GM19240 (cell line): Measurements from ENCODE around the gene GOLGA6L2.
"Not testable (repeated sequence)": the region's sequence is repeated elsewhere in the genome, so short reads cannot be mapped to it uniquely, and the experiment has no call there.

Experiments
- DNase-seq: peaks from one replicate; pipeline ENCODE4 v3.0.0; 2011; ENCODE audit warnings: low spot score; ENCODE audit not compliant: insufficient read length

Gene GOLGA6L2, protein sequence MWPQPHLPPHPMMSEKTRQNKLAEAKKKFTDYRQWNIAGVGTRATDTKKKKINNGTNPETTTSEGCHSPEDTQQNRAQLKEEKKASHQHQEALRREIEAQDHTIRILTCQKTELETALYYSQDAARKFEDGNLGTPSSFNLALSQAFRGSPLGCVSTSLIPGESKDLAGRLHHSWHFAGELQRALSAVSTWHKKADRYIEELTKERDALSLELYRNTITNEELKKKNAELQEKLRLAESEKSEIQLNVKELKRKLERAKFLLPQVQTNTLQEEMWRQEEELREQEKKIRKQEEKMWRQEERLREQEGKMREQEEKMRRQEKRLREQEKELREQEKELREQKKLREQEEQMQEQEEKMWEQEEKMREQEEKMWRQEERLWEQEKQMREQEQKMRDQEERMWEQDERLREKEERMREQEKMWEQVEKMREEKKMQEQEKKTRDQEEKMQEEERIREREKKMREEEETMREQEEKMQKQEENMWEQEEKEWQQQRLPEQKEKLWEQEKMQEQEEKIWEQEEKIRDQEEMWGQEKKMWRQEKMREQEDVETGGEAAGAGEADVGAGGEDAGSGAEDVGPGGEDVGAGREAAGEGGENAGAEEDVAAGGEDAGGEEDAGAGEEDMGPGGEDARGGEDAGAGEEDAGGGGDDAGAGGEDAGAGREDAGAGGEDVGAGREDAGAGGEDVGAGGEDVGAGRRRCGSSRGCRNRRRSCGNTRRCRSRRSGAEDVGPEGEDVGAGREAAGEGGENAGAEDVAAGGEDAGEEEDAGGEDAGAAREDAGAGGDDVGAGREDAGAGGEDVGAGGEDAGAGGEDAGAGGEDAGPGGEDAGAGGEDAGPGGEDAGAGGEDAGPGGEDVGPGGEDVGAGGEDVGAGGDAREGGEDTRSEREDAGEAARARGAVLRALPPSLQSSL

DNA sequence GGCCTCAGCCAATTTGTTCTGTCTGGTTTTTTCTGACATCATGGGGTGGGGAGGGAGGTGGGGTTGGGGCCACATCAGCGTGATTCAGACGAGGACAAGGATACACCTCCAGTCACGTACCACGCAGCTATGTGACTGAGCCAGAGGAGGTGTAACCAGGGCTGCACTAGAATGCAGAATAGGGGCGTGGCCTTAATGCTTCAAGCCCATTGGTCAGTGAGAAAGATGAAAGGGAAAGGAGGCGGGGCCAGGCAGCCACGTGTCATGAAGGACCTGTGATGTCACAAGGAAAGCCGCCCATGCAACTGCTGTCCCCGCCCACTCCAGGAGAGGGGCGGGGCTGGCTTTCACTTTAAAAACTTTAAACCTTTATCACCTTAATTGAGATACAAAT, at the start of gene GOLGA6L2:
Gene GOLGA6L2, minus strand, starts transcription at position 137 of the 394 bp plus-strand sequence. Its CDS starts 62 bp downstream, at position 75.
- DNase-seq = no peak

DNA sequence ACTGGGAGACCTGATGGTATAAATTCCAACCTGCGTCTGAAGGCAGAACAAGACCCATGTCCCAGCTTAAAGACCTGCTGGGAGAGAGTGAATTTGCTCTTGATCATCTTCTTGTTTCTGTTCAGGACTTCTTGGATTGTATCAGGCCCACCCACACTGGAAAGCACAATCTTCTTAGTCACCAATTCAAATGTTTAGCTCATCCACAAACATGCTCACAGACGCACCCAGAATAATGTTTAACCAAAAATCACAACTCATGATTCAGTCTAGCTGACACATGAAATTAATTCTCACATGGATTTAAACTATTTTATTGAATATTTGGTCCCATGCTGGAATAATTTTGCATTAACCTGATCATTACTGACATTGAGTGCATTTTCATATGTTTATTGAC, 37.8 kb upstream of the GOLGA6L2 start:
- no peak for DNase-seq

DNA sequence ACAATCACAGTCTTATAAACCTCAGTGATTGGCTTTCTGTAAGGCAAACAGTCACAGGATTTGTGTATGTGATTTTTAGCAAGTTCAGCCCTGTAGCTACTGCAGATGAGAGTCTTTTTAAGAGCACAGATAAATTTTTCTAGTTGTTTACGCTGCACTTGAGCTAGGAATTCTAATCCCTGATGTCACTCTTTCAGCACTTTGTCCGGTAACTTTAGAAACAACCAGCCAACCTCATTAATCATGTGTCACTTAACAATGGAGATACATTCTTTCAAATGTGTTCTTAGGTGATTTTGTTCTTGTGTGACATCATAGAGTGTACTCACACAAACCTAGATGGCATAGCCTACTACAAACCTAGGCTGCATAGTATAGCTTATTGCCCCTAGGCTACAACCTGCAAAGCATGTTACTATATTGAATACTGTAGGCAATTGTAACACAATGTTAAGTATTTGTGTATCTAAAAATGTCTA, 36.8 kb upstream of the GOLGA6L2 start:
- no peak for DNase-seq

DNA sequence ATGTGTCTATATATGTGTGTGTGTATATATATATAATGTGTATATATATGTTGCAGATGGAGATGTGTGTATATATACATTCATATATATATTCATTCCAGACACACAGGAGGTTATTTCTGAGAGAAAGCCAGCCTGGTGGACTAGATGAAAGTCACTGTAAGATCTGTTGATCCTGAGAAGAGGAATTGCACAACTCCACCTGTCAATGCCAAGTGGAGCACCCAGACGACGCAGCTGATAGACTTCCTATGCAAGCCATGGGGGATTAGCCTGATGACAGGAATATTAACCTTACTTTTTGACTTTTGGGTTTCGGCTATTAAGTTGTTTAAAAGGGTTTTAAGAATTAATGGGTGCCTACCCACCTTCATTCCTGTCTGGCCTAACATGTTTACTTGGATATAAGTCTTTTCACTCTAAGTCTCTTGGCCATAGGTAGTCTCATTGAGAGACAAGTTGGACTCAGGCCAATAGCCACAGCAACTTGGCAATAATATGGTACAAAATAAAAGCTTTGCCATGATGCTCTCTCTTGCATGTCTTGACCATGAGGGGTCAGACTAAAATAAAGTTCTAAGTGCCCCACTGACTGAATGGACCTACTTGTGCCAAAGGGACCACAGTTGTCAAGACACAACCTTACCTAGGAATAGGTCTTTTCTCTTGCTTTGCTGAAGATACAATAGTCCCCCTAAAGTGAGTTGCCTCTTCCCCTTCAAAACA, 35.9 kb upstream of the GOLGA6L2 start:
- DNase-seq = no peak

DNA sequence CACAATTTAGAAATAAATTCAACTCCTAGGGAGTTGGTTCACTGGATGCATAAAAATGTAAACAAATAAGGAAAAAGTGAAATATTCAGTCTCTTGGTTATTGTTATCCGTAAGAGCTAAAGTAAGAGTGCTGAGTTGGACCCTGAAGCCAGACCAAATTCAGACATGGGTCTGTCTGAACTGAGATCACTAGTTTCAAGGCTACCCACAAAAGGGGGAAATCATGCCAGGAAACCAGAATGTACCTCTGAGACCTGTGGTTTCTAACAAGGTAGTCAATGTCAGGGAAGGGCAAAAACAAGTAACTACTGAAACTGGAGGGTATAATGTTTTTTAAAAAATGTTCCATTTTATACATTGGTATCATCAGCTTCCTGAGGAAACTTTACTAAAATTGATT, 35.2 kb upstream of the GOLGA6L2 start:
- no peak for DNase-seq

DNA sequence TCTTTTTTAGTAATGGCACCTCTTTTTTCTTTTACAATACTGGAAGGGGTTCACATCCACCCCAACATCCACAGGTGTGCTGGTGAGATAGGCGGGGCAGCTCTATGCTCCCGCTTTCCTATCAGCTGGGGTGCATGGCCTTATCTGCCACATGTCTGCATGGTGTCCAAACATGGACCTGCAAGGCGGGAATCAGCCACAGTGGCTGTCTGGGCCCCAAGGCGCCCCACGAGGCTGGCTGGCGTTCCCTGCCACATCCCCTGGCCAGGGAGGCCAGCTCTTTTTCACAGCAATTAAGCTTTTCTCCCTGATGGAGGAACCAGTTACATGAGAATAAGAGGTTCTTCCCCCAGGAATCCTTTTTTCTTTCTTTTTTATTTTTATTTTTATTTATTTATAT, 30.9 kb upstream of the GOLGA6L2 start:
- DNase-seq = no peak

DNA sequence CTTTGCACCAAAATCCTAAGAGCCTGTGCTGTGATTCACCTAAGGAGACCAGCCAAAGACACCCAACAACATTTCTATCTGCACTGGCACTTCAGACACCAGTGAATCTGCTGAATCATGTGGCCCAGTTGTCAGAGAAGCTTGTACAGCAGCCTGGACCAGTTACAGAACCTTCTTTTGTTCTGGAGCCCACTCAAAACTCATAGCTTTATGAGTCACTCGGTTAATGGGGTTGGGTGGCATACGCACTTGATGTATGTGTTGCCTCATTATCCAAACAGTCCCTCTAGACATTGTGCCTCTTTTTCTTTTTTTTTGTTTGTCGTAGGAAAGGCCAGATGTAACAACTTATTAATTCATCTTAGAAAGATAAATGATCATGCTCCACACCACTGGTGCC, 25.6 kb upstream of the GOLGA6L2 start:
- DNase-seq = no peak

DNA sequence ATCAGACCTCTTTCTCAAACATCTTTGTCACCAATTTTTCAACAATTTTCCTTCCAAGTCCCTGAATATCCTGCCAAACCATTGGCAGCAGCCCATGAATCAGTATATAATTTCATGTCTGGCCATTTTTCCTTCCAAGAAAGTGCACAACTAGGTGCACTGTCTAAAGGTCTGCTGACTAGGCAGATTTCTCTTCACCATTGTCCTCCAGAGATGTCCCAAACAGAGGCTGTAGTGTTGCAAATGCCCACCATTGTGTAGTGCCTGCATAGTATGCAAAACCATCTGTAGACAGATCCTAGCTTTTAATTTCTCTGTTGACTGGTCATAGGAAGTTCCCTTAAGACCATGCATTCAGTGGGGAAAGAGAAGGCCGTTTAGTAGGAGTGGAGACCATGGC, 25.0 kb upstream of the GOLGA6L2 start:
- no peak for DNase-seq

DNA sequence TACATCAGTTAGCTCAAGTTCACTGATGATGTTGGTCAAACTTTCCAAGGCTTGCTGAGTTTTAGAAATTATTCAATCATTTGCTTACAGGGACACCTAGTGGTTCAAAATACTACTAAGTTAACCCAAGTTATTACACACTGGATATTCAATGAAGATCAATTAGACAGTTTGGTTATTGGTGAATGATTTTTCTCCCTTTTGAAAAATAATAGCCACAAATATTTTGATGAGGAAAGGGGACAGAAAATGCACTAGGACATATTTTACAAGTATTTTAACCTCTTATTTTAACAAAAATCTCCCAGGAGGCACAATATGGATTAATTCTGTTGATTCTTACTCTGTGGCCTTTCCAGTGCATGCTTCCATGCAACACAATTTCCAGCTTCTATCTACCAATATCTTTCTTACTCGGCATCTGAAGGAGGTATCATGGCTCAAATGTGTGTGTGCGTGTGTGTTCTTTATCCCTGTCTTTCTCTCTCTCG, 20.1 kb upstream of the GOLGA6L2 start:
- DNase-seq = no peak

DNA sequence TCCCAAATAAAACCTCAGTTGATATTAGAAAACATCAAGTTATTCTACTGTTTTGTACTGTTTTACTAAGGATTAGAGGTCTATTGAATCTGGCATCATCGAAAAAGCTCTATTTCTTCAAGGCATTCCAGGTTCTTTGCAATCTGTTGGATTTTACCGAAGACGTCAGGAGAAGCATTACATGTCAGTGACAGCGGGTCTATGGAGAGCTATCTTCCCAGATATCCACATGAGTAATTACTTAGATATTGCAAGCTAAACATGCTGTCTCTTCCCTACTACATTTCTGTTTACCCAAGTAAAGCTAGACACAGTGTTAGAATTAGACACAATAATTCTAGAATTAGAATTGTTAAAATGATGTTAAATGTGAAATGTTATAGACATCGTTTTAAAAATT, 10.8 kb upstream of the GOLGA6L2 start:
- DNase-seq = no peak

DNA sequence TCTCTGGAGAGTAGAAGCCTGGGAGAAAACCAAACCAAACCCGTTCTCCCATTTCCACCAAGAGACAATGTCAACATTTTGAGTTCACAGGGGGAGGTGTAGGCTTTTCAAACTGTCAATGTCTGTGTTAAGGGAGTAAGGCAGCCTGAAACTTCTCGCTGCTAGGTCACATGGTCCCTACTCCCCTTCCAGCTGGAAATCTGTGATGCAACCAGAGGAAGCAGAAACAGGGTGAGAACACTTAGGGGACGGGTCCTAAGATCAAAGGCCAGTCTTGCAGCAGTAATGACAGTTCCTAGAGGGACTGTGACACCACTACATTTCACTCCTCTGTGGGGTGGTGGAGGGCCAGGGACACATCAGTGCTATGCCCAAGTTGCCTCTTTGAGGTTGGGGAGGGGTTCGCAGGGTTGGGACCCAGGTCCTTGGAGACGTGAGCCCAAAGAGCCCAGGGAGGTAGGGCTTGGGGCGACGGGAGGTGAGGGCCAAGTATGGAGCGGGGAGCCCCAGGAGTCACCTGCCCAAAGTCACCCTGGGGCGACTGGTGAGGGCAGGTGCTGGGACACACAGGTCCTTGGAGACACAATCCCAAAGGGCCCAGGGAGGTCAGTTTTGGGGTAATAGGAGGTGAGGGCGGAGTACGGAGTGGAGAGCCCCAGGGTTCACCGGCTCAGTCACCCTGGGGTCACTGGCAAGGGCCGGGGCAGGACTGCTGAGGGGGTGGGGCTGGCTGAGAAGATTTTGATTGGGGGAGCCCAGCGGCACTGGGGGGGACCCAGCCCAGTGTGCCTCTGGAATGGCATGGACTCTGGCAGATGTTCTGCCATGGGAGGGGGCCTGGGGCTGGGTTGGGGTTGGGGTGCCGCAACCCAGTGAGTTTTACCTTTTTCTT, 582 bp downstream of the GOLGA6L2 start:
- no peak for DNase-seq

DNA sequence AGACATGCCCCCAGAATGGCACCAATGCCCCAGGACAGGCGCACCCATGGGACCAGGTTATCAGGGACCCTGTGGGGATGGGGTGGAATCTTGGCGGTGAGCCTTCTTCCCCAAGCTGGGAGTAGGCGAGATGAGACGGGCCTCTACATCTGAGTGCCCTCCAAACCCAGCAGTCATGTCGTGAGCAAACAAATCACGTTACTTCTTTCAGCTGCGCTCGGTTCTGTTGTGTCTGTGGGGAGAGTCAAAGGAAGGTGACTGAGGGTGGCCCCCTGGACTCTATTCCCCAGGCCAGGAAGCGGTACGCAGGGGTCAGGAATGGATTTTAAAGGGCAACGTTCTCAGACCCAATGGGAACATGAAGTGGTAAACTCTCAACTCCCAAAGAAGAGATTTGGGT, 2.8 kb downstream of the GOLGA6L2 start:
- DNase-seq = no peak

DNA sequence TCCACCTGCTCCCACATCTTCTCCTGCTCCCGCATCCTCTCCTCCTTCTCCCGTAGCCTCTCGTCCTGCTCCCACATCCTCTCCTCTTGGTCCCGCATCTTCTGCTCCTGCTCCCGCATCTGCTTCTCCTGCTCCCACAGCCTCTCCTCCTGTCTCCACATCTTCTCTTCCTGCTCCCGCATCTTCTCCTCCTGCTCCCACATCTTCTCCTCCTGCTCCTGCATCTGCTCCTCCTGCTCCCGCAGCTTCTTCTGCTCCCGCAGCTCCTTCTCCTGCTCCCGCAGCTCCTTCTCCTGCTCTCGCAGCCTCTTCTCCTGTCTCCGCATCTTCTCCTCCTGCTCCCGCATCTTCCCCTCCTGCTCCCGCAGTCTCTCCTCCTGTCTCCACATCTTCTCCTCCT, 5.8 kb downstream of the GOLGA6L2 start:
- no peak for DNase-seq

DNA sequence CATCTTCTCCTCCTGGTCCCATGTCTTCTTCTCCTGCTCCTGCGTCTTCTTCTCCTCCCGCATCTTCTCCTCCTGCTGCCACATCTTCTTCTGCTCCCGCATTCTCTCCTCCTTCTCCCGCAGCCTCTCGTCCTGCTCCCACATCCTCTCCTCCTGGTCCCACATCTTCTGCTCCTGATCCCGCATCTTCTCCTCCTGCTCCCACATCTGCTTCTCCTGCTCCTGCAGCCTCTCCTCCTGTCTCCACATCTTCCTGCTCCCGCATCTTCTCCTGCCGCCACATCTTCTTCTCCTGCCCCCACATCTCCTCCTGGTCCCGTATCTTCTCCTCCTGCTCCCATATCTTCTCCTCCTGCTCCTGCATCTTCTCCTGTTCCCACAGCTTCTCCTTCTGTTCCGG, 6.4 kb downstream of the GOLGA6L2 start:
- DNase-seq = no peak

DNA sequence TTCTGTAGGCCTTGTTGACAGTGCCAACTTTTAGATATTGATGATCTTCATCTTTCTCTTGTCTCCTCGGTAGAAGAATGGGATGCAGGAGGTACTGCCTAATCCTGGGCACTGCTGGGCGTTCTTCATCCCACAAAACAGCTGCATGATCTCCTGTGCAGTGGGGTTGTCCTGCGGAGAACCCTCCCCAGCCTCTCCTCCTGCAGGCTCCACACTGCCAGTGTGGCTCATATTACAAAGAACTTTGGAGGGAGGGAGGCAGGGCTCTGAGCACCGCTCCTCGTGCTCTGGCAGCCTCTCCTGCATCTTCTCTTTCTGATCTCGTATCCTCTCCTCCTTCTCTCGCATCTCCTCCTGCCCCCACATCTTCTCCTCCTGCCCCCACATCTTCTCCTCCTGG, 7.5 kb downstream of the GOLGA6L2 start:
- DNase-seq = no peak

DNA sequence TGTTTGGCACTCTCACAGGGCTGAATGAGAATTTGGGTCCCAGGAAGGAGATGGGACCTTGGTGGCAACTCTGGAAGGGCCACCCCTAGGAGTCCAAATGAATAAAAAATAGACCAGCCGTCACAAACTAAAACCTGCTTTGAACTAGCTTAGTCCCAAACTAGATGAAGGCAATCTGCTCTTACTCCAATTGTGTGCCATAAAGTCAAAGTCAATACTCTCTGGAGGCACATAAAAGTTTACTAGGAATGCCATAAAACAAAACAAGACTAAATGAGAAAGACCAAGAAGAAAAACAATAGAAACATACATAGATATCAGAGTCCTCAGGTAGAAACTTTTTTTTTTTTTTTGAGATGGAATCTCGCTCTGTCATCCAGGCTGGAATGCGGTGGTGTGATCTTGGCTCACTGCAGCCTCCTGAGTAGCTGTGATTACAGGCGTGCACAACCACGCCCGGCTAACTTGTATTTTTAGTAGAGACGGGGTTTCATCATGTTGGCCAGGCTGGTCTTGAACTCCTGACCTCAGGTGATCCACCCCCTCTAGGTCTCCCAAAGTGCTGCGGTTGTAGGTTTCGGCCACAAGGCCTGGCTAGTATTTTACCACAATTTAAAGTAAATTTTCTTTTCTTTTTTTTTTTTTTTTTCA, 8.1 kb downstream of the GOLGA6L2 start:
- no peak for DNase-seq

DNA sequence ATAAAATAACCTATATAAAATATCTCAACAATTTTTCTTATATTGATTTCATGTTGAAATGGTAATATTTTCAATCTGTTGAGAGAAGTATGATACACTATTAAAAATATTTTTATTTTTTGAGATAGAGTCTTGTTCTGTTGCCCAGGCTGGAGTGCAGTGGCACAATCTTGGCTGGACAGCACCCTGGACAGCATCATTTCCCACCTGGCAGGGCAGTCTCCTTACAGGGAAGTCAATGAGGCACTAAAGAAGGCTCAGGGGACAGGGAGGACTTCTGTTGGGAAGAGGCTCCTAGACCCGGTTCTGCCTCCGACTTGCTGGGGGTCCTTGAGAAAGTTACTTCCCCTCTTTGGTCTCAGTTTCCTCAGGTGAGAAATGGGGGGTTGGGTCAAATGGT, 9.4 kb downstream of the GOLGA6L2 start:
- DNase-seq = no peak

DNA sequence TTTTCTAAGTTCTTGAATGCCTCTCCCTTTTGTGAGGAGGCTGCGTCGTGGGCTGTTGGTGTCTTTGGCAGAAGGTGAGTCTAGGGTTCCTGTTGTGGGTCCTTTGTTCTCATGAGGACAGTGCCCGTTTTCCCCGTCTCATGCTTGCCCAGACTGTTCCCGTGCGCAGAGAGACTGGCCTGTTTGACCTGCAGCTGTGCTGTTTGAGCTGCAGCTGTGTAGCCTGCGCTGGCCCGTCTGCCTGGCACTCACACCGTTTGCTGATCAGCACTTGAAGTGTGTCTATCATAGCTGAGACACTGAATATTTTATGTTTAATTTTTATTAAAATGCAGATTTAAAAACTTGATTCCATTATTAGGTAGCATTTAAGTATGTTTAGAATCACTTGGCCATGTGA, 9.9 kb downstream of the GOLGA6L2 start:
- no peak for DNase-seq

DNA sequence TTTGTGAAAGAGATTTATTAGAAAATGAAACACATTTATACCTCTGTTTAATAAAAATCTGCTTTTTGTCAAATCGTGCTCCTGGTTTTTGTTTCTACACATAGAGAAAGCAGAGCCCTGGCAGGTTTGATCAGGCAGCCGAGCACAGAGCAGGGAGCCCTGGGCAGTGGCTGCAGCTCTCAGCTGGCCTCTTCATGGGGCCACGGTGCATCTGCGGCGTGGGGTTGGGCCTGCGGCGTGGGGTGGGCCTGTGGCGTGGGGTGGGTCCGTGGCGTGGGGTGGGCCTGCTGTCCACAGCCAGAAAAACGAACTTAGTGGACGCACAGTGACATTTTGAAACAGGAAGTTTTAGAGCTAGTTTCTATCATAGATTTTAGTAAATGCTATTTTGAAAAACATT, 10.6 kb downstream of the GOLGA6L2 start:
- no peak for DNase-seq

DNA sequence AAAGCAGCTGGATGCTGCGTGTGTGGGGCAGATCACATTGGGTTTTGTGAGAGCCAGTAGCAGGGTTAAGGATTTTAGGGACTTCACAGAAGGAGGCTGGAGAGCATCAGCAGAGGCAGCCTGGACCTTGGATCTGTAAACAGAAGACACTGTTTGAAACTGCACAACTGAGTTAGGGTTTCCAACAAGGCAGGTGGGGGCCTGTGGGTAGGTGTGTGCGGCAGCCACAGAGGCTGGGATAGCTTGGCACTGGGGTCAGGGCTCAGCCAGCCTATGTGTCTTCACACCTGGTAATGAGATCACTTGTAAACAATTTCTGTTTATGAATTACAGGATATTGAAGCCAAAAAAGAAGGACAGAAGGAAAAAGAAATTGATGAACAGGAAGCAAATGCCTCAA, 12.3 kb downstream of the GOLGA6L2 start:
- not testable (repeated sequence) for DNase-seq
